VCaP (cell line): Measurements from ENCODE around the gene PTGIR.
A peak's percentile ranks its signal among the peaks of the same experiment; 100 is the strongest.

ENCODE experiments used
- H3K27ac ChIP-seq: fragments of 450-650 bp; 2 replicates; pipeline ENCODE4 v1.5.1; 2017
- TF ChIP-seq, protein P1 (sequence below): fragments of 450-650 bp; conservative IDR thresholded peaks from 2 replicates; pipeline ENCODE4 v1.5.1; 2017; ENCODE audit warnings: mild to moderate bottlenecking, moderate library complexity

Gene PTGIR

DNA sequence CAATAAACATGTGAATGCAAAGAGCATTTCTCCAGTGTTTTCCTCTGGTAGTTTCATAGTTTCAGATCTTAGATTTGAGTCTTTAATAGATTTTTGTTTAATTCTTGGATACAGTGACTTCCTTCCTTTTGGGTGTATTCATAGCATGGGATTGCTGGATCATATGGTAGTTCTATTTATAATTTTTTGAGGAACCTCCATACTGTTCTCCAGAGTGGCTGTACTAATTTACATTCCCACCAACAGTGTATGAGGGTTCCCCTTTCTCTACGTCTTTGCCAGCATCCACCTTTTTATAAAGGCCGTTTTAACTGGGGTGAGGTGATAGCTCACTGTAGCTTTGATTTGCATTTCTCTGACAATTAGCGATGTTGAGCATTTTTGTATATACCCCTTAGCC lies 33.0 kb downstream of the PTGIR start:
- TF ChIP-seq, protein P1, sequence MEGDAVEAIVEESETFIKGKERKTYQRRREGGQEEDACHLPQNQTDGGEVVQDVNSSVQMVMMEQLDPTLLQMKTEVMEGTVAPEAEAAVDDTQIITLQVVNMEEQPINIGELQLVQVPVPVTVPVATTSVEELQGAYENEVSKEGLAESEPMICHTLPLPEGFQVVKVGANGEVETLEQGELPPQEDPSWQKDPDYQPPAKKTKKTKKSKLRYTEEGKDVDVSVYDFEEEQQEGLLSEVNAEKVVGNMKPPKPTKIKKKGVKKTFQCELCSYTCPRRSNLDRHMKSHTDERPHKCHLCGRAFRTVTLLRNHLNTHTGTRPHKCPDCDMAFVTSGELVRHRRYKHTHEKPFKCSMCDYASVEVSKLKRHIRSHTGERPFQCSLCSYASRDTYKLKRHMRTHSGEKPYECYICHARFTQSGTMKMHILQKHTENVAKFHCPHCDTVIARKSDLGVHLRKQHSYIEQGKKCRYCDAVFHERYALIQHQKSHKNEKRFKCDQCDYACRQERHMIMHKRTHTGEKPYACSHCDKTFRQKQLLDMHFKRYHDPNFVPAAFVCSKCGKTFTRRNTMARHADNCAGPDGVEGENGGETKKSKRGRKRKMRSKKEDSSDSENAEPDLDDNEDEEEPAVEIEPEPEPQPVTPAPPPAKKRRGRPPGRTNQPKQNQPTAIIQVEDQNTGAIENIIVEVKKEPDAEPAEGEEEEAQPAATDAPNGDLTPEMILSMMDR: no peak

DNA sequence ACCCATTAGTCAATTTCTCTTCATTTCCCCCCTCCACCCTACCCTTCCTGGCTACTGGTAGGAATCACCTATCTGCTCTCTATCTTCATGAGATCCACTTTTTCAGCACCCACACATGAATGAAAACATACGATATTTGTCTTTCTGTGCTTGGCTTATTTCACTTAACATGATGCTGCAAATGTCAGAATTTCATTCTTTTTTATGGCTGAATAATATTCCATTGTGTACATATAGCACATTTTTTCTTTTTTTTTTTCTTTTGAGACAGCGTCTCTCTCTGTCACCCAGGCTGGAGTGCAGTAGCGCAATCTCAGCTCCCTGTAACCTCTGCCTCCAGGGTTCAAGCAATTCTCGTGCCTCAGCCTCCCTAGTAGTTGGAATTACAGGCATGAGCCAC lies 33.6 kb downstream of the PTGIR start:
- no peak overlapping the region for H3K27ac ChIP-seq
- TF ChIP-seq, protein P1: no peak

More for the DNA sequence above, 33.0 kb downstream of the PTGIR start:
- no peak overlapping the region for H3K27ac ChIP-seq

DNA sequence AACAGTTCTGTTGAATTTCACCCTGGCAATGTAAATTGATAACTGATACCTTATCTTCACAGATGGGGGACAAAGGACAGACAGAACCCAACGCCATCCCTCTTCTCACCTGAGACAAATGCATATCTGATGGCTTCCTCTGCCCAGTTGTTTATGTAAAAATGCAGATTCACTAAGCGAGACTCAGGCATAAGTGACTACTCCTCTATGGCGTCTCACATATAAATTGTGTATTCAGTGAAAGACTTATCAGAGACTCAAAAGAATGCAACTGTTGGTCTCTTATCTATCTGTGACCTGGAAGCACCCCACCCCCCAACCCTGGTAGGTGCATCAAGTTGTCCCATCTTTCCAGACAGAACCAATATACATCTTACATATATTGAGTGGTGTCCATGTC lies 37.0 kb downstream of the PTGIR start:
- H3K27ac ChIP-seq: no peak overlapping the region
- TF ChIP-seq, protein P1: no peak

DNA sequence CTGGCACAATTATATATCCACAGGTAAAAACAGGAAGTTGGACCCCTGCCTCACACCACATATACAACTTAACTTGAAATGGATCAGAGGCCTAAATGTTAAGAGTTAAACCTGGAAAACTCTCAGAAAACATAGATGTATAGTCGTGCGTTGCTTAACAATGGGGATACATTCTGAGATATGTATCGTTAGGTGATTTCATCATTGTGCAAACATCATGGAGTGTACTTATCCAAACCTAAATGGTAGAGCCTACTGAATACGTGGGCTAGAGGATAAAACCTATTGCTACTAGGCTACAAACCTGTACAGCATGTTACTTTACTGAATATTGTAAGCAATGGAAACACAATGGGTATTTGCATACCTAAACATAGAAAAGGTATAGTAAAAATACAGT lies 38.6 kb downstream of the PTGIR start:
- TF ChIP-seq, protein P1: no peak
- H3K27ac ChIP-seq: no peak overlapping the region

DNA sequence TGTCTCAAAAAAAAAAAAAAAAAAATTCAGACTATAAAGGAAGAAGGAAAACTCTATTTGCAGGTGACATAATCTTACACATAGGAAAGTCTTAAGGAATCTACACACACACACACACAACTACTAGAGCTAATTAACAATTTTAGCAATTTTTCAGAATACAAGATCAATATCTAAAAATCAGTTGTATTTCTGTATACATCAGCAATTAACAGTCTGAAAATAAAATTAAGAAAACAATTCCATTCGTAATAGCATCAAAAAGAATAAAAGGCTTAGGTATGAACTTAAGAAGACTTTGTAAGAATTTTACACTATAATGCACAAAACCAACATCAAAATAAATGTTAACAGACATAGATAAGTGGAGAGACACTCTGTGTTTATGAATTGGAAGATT lies 39.4 kb downstream of the PTGIR start:
- H3K27ac ChIP-seq: no peak overlapping the region
- TF ChIP-seq, protein P1: no peak

DNA sequence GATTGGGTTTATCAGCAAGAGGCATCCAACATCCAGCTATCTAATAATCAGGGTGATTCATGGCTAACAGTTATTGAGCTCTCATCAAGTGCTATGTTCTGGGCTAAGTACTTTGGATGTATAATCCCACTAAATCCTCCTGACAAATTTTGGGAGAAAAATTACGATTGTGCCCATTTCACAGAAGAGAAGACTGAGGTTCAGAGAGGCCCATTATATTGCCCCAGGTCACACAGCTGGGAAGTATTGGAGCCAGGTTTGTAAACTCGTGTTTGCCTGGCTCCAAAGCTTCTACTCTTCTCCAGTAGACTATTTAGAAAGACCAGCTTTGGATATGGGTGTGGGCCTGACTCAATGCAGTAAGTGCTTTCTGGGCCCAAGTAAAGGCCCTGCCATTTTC lies 44.6 kb downstream of the PTGIR start:
- TF ChIP-seq, protein P1: no peak
- H3K27ac ChIP-seq: no peak overlapping the region

DNA sequence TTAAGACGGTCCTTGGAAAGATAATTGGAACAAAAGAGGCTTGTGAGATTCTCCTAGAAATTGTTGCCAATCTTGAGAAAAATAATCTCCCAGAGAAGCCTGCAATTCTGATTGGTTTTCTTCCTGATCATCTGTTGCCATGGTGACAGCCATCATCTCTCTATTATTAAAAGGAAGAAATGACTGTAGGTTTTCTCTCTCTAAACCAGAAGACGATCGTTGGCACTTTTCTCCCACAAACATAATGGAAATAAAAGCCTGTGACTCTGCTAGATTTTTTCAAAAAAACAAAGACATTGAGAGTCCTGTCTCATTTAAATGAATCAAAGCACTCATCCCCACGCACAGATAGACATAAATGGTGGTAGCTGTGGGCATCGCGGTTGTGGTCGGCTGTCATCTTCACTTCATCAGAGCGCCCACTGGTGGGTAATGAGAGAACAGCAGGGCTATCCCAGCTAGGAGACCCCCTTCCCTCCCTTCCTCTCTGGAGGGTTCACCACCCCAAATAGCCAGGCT lies 45.5 kb downstream of the PTGIR start:
- no peak overlapping the region for H3K27ac ChIP-seq
- TF ChIP-seq, protein P1: peak; percentile 45
